SK-N-SH treated with all-trans-retinoic acid at 6 μM for 48 hours (cell line): ENCODE data around the gene ANK2.

ENCODE experiments used
- ARNTL ChIP-seq: fragments of 450-650 bp; formaldehyde crosslinking; IDR thresholded peaks from 2 replicates; pipeline ENCODE4 v1.5.0; 2020; ENCODE audit warnings: low read depth, mild to moderate bottlenecking, moderate library complexity, borderline replicate concordance
- ESRRG ChIP-seq: fragments of 250-450 bp; sonication (Bioruptor Pico); IDR thresholded peaks from 2 replicates; pipeline ENCODE4 v1.6.1; 2021; ENCODE audit warnings: mild to moderate bottlenecking
- SNAI2 ChIP-seq: fragments of 250-450 bp; sonication (Bioruptor Pico); IDR thresholded peaks from 2 replicates; pipeline ENCODE4 v1.5.0; 2020; ENCODE audit warnings: mild to moderate bottlenecking, moderate library complexity
- TOX ChIP-seq: fragments of 250-450 bp; sonication (Bioruptor Pico); IDR thresholded peaks from 2 replicates; pipeline ENCODE4 v1.8.0; 2021; ENCODE audit warnings: mild to moderate bottlenecking, moderate library complexity, borderline replicate concordance
- ZC3H10 ChIP-seq: fragments of 250-450 bp; sonication (Bioruptor Pico); IDR thresholded peaks from 2 replicates; pipeline ENCODE4 v1.5.1; 2021; ENCODE audit warnings: mild to moderate bottlenecking, moderate library complexity
- ZFP3 ChIP-seq: fragments of 250-450 bp; sonication (Bioruptor Pico); IDR thresholded peaks from 2 replicates; pipeline ENCODE4 v1.5.0; 2020; ENCODE audit warnings: mild to moderate bottlenecking, moderate library complexity
- TF ChIP-seq, protein P1 (sequence below): fragments of 250-450 bp; sonication (Bioruptor Pico); IDR thresholded peaks from 2 replicates; pipeline ENCODE4 v1.5.0; 2020; ENCODE audit warnings: mild to moderate bottlenecking, moderate library complexity
- TF ChIP-seq, protein P2 (sequence below): fragments of 250-450 bp; sonication (Bioruptor Pico); IDR thresholded peaks from 2 replicates; pipeline ENCODE4 v1.8.0; 2020; ENCODE audit warnings: mild to moderate bottlenecking, moderate library complexity, borderline replicate concordance
- TF ChIP-seq, protein P3 (sequence below): fragments of 250-450 bp; sonication (Bioruptor Pico); IDR thresholded peaks from 2 replicates; pipeline ENCODE4 v1.5.1; 2020; ENCODE audit warnings: low read depth, mild to moderate bottlenecking, moderate library complexity

DNA sequence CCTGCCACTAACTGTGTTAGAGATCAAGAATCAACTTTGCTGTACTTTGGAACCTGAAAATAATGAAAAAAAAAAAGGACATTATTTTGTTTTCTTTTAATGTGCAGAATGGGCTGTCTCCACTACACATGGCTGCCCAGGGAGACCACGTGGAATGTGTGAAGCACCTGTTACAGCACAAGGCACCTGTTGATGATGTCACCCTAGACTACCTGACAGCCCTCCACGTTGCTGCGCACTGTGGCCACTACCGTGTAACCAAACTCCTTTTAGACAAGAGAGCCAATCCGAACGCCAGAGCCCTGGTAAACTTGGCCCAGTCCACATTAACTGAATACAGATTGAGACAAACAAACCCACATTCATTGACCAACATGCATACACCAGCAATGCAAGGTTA lies 206.2 kb downstream of the ANK2 start:
- TF ChIP-seq, protein P1, sequence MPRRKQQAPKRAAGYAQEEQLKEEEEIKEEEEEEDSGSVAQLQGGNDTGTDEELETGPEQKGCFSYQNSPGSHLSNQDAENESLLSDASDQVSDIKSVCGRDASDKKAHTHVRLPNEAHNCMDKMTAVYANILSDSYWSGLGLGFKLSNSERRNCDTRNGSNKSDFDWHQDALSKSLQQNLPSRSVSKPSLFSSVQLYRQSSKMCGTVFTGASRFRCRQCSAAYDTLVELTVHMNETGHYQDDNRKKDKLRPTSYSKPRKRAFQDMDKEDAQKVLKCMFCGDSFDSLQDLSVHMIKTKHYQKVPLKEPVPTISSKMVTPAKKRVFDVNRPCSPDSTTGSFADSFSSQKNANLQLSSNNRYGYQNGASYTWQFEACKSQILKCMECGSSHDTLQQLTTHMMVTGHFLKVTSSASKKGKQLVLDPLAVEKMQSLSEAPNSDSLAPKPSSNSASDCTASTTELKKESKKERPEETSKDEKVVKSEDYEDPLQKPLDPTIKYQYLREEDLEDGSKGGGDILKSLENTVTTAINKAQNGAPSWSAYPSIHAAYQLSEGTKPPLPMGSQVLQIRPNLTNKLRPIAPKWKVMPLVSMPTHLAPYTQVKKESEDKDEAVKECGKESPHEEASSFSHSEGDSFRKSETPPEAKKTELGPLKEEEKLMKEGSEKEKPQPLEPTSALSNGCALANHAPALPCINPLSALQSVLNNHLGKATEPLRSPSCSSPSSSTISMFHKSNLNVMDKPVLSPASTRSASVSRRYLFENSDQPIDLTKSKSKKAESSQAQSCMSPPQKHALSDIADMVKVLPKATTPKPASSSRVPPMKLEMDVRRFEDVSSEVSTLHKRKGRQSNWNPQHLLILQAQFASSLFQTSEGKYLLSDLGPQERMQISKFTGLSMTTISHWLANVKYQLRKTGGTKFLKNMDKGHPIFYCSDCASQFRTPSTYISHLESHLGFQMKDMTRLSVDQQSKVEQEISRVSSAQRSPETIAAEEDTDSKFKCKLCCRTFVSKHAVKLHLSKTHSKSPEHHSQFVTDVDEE (CRISPR knock-in tag) = no peak
- TF ChIP-seq, protein P2, sequence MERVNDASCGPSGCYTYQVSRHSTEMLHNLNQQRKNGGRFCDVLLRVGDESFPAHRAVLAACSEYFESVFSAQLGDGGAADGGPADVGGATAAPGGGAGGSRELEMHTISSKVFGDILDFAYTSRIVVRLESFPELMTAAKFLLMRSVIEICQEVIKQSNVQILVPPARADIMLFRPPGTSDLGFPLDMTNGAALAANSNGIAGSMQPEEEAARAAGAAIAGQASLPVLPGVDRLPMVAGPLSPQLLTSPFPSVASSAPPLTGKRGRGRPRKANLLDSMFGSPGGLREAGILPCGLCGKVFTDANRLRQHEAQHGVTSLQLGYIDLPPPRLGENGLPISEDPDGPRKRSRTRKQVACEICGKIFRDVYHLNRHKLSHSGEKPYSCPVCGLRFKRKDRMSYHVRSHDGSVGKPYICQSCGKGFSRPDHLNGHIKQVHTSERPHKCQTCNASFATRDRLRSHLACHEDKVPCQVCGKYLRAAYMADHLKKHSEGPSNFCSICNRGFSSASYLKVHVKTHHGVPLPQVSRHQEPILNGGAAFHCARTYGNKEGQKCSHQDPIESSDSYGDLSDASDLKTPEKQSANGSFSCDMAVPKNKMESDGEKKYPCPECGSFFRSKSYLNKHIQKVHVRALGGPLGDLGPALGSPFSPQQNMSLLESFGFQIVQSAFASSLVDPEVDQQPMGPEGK (CRISPR knock-in tag) = no peak
- TF ChIP-seq ZFP3 (CRISPR knock-in tag) (no peak), ZC3H10 (no peak), ESRRG (no peak), SNAI2 (CRISPR knock-in tag) (no peak), ARNTL (no peak), TOX (CRISPR knock-in tag) (no peak)
- TF ChIP-seq, protein P3, sequence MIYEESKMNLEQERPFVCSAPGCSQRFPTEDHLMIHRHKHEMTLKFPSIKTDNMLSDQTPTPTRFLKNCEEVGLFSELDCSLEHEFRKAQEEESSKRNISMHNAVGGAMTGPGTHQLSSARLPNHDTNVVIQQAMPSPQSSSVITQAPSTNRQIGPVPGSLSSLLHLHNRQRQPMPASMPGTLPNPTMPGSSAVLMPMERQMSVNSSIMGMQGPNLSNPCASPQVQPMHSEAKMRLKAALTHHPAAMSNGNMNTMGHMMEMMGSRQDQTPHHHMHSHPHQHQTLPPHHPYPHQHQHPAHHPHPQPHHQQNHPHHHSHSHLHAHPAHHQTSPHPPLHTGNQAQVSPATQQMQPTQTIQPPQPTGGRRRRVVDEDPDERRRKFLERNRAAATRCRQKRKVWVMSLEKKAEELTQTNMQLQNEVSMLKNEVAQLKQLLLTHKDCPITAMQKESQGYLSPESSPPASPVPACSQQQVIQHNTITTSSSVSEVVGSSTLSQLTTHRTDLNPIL (CRISPR knock-in tag) = no peak
